Measurements from ENCODE around the gene ZBTB46.

Gene ZBTB46

GRCh38 chr20:63700199-63701050 lies 130.6 kb downstream of the ZBTB46 start:
- in situ Hi-C loops (cut with HindIII; ENCODE audit: low sequenced_read_pairs), result no loop called here
- H3K4me3 ChIP-seq (ENCODE audit: low read depth, low read length), result no peak overlapping the region
- no peak for TF ChIP-seq CTCF (IDR thresholded peaks at IDR 0.05; ENCODE audit: low read depth, low read length)
- DNase-seq (ENCODE audit: low read depth, low spot score), result no peak

- no peak for DNase-seq (ENCODE audit: low read depth, low spot score)
- no peak overlapping the region for H3K4me3 ChIP-seq (ENCODE audit: low read depth, low read length)
- TF ChIP-seq CTCF (IDR thresholded peaks at IDR 0.05; ENCODE audit: low read depth, low read length), result no peak
- in situ Hi-C loops (cut with HindIII; ENCODE audit: low sequenced_read_pairs), result no loop called here
These were observed 131.4 kb downstream of the ZBTB46 start for GRCh38 chr20:63699466-63700198.

- no peak for TF ChIP-seq CTCF (IDR thresholded peaks at IDR 0.05; ENCODE audit: low read depth, low read length)
- peak; percentile 93 for DNase-seq (ENCODE audit: low read depth, low spot score)
- in situ Hi-C loops (cut with HindIII; ENCODE audit: low sequenced_read_pairs), result no loop called here
- H3K4me3 ChIP-seq (ENCODE audit: low read depth, low read length), result no peak overlapping the region
These were observed 132.2 kb downstream of the ZBTB46 start for GRCh38 chr20:63698739-63699465.

- DNase-seq (ENCODE audit: low read depth, low spot score), result no peak
- TF ChIP-seq CTCF (IDR thresholded peaks at IDR 0.05; ENCODE audit: low read depth, low read length), result no peak
- H3K4me3 ChIP-seq (ENCODE audit: low read depth, low read length), result peak overlapping the region; percentile 53
- in situ Hi-C loops (cut with HindIII; ENCODE audit: low sequenced_read_pairs), result no loop called here
These were observed 133.1 kb downstream of the ZBTB46 start for GRCh38 chr20:63697868-63698545.

- no peak for DNase-seq (ENCODE audit: low read depth, low spot score)
- no peak for TF ChIP-seq CTCF (IDR thresholded peaks at IDR 0.05; ENCODE audit: low read depth, low read length)
- in situ Hi-C loops (cut with HindIII; ENCODE audit: low sequenced_read_pairs), result no loop called here
- peak overlapping the region; percentile 53 for H3K4me3 ChIP-seq (ENCODE audit: low read depth, low read length)
These were observed 133.7 kb downstream of the ZBTB46 start for GRCh38 chr20:63697357-63697867.
